Trophoblast cell (in vitro differentiated cells and primary cell): Measurements from ENCODE around the gene NFILZ.
A peak's percentile ranks its signal among the peaks of the same experiment; 100 is the strongest.

ENCODE experiments used
- DNase-seq, 2 donors: peaks; one replicate each; pipeline ENCODE4 v3.0.0-alpha.2; 2016
- H2AFZ ChIP-seq: 2 replicates; pipeline ENCODE4 v1.6.1; 2013; ENCODE audit warnings: low read length, moderate library complexity, mild to moderate bottlenecking; ENCODE audit not compliant: insufficient read depth, poor library complexity
- H2AK5ac ChIP-seq: 2 replicates; pipeline ENCODE4 v1.6.1; 2013; ENCODE audit warnings: mild to moderate bottlenecking, low read length
- H2BK120ac ChIP-seq: 2 replicates; pipeline ENCODE4 v1.6.1; 2013; ENCODE audit warnings: low read length, mild to moderate bottlenecking, moderate library complexity; ENCODE audit not compliant: insufficient read depth, poor library complexity
- H2BK12ac ChIP-seq: 2 replicates; pipeline ENCODE4 v1.6.1; 2013; ENCODE audit warnings: mild to moderate bottlenecking, low read length, moderate library complexity
- H2BK5ac ChIP-seq: 2 replicates; pipeline ENCODE4 v1.6.1; 2013; ENCODE audit warnings: low read length, low read depth, moderate library complexity, mild to moderate bottlenecking; ENCODE audit not compliant: poor library complexity
- H3K14ac ChIP-seq: 2 replicates; pipeline ENCODE4 v1.6.1; 2013; ENCODE audit warnings: mild to moderate bottlenecking, low read length
- H3K18ac ChIP-seq: 2 replicates; pipeline ENCODE4 v1.6.1; 2013; ENCODE audit warnings: mild to moderate bottlenecking, low read length
- H3K23ac ChIP-seq: 2 replicates; pipeline ENCODE4 v1.6.1; 2013; ENCODE audit warnings: low read length
- H3K27ac ChIP-seq: 2 replicates; pipeline ENCODE4 v1.5.1; 2013; ENCODE audit warnings: low read depth, mild to moderate bottlenecking, inconsistent platforms, low read length, moderate library complexity
- H3K27me3 ChIP-seq: 2 replicates; pipeline ENCODE4 v1.6.1; 2013; ENCODE audit warnings: inconsistent platforms, mild to moderate bottlenecking, low read length, moderate library complexity; ENCODE audit not compliant: insufficient read depth
- H3K36me3 ChIP-seq, 2 experiments: 1 replicate in 1 of 2; 2 replicates in 1 of 2; pipeline ENCODE4 v1.6.1; 2013; ENCODE audit warnings: low read length in 2 of 2, mild to moderate bottlenecking in 2 of 2, moderate library complexity in 1 of 2; ENCODE audit not compliant: insufficient read depth in 2 of 2, control insufficient read depth in 1 of 2
- H3K4ac ChIP-seq: 2 replicates; pipeline ENCODE4 v1.6.1; 2013; ENCODE audit warnings: low read depth, mild to moderate bottlenecking, low read length, moderate library complexity
- H3K4me1 ChIP-seq, 2 experiments: 1 replicate in 1 of 2; 2 replicates in 1 of 2; pipeline ENCODE4 v1.6.1; 2013; ENCODE audit warnings: low read length in 2 of 2, mild to moderate bottlenecking in 2 of 2, moderate library complexity in 1 of 2; ENCODE audit not compliant: insufficient read depth in 2 of 2, control insufficient read depth in 1 of 2
- H3K4me2 ChIP-seq: 2 replicates; pipeline ENCODE4 v1.6.1; 2013; ENCODE audit warnings: inconsistent platforms, mild to moderate bottlenecking, low read length, moderate library complexity
- H3K4me3 ChIP-seq: 2 replicates; pipeline ENCODE4 v1.5.1; 2013; ENCODE audit warnings: mild to moderate bottlenecking, low read depth, low read length, inconsistent platforms
- H3K79me1 ChIP-seq: one replicate; pipeline ENCODE4 v1.6.1; 2013; ENCODE audit warnings: low read length
- H3K79me2 ChIP-seq: 2 replicates; pipeline ENCODE4 v1.6.1; 2013; ENCODE audit warnings: low read length, mild to moderate bottlenecking; ENCODE audit not compliant: control insufficient read depth, insufficient read depth, poor library complexity
- H3K9ac ChIP-seq: 2 replicates; pipeline ENCODE4 v1.6.1; 2013; ENCODE audit warnings: mild to moderate bottlenecking, low read length
- H3K9me3 ChIP-seq: 2 replicates; pipeline ENCODE4 v1.6.1; 2013; ENCODE audit warnings: low read depth, mild to moderate bottlenecking, control low read depth, inconsistent platforms, low read length; ENCODE audit not compliant: insufficient read depth
- H4K12ac ChIP-seq: 2 replicates; pipeline ENCODE4 v1.6.1; 2013; ENCODE audit warnings: low read depth, mild to moderate bottlenecking, low read length, moderate library complexity
- H4K8ac ChIP-seq: 2 replicates; pipeline ENCODE4 v1.6.1; 2013; ENCODE audit warnings: low read depth, mild to moderate bottlenecking, low read length, moderate library complexity
- H4K91ac ChIP-seq: one replicate; pipeline ENCODE4 v1.6.1; 2013; ENCODE audit warnings: low read depth, mild to moderate bottlenecking, low read length, moderate library complexity
- WGBS: extraction: QIAGEN DNeasy Blood & Tissue Kit; methylation state at CpG from one replicate; pipeline ENCODE4 v1.1.7; 2013; ENCODE audit warnings: missing lambda C conversion rate; ENCODE audit not compliant: insufficient read length, insufficient coverage; ENCODE audit errors: extremely low coverage; 5-methylcytosine and 5-hydroxymethylcytosine counted together

NFILZ gene

DNA sequence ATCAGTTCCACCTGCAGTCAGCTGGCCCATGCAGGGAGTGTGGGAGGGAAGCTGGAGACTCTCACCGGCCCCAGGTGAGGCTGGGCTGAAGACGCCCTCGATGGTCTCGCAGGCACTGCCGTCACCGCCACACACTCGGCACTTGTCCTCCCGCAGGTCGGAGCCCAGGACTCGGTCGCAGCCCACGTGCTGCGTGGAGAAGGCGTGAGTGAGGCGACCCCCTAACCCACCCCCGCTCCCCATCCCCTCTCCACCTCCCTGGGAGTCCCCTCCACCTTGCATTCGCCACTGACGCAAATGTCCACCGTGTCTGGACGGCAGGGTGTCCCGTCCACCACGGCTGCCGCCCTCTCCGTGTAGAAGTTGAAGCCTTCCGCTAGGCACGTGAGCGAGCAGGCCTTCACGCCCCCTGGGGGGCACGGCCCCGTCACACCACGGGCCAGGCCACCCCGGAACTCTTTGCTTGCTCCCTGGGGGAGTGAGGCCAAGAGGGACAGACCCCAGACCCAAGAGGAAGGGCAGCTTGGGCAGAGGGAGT lies 41.2 kb upstream of the NFILZ start:
- no peak overlapping the region for H3K27ac ChIP-seq
- no peak overlapping the region for H4K91ac ChIP-seq
- no peak overlapping the region for H3K4ac ChIP-seq
- no peak overlapping the region for H2BK12ac ChIP-seq
- no CpG with 5 or more reads among the region's 32 CpGs for WGBS
- no peak overlapping the region for H4K8ac ChIP-seq
- no peaks in the 10 kb centered on the region for H3K79me2 ChIP-seq
- H2BK120ac ChIP-seq, result no peak overlapping the region
- H3K9ac ChIP-seq, result no peak overlapping the region
- H3K4me2 ChIP-seq, result no peak overlapping the region
- no peaks in the 10 kb centered on the region for H3K36me3 ChIP-seq
- H2AFZ ChIP-seq, result no peak overlapping the region
- no peak for DNase-seq
- H3K9me3 ChIP-seq, result peaks cover 1% of the 10 kb centered on the region
- H4K12ac ChIP-seq, result no peak overlapping the region
- no peak overlapping the region for H2BK5ac ChIP-seq
- H3K18ac ChIP-seq, result no peak overlapping the region
- H3K79me1 ChIP-seq, result no peaks in the 10 kb centered on the region
- peaks cover 7% of the 10 kb centered on the region for H3K27me3 ChIP-seq
- H3K4me3 ChIP-seq, result no peak overlapping the region
- peaks cover 3 to 6% of the 10 kb centered on the region in 2 experiments for H3K4me1 ChIP-seq
- no peak overlapping the region for H3K14ac ChIP-seq
- H3K23ac ChIP-seq, result no peak overlapping the region
- H2AK5ac ChIP-seq, result no peak overlapping the region

DNA sequence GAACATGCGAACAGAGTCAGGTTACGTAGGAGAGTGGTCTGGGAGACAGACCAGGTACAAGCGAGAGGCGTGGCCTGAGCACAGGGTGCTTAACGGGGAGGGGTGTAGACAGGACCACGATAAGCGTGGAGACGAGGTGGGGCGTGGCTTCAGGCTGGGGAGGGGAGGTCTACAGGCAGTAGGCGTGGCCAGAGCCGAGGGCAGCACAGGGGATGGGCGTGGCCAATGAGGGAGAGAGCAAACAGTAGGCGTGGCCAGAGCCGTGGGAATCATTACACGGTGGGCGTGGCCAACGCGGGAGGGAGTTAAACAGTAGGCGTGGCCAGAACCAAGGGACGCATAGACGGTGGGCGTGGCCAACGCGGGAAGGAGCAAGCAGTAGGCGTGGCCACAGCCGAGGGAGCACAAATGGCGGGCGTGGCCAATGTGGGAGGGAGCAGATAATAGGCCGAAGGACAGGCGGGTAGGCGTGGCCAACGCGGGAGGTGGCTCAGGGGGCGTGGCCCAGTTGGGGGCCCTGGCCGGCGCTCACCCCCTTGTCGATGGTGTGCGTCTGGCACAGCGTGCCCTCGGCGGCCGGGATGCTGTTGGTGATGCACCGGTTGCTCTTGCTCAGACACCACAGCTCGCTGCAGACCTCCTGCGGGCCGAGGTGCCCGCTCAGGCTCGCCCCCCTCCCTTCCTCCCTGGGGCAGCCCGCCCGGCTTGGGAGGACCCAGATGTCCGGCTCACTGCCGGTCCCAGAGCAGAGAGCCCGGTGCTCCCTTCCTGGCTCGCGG lies 38.0 kb upstream of the NFILZ start:
- Histone ChIP-seq H3K27me3 (peaks cover 7% of the 10 kb centered on the region), H2BK5ac (no peak overlapping the region), H3K27ac (no peak overlapping the region), H4K8ac (no peak overlapping the region), H2BK12ac (no peak overlapping the region), H2AK5ac (no peak overlapping the region), H3K18ac (no peak overlapping the region), H3K4me1 (peaks cover 3 to 6% of the 10 kb centered on the region in 2 experiments), H3K14ac (no peak overlapping the region), H3K4ac (no peak overlapping the region), H2BK120ac (no peak overlapping the region), H3K79me2 (no peaks in the 10 kb centered on the region), H3K4me2 (peak overlapping the region; percentile 18), H3K4me3 (no peak overlapping the region), H2AFZ (no peak overlapping the region), H3K9me3 (peaks cover 4% of the 10 kb centered on the region), H3K79me1 (no peaks in the 10 kb centered on the region), H3K23ac (no peak overlapping the region), H4K91ac (no peak overlapping the region), H4K12ac (no peak overlapping the region), H3K36me3 (peaks cover 7 to 8% of the 10 kb centered on the region in 2 experiments), H3K9ac (no peak overlapping the region)
- no CpG with 5 or more reads among the region's 55 CpGs for WGBS
- peak in 1 of 2 donors; percentile 36 for DNase-seq

DNA sequence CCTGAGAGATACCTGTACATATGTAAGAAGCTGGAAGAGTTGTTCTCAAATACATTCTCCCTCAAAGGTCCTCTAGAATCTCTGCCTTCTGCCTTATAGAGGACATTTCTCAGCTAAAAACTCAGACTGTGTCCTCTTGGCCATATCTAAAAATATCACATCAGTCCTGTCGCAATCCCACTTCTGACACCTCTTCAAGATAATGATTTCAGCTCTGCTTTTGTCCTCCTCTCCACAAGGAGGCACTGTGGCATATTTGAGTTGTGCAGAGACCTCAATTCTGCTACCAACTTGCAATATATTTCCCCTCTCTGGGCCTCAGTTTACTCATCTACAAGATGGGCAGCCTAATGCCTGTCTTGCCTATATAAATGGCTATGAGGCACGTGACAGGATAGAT lies 36.5 kb upstream of the NFILZ start:
- no peaks in the 10 kb centered on the region for H3K79me2 ChIP-seq
- no peak overlapping the region for H2BK12ac ChIP-seq
- peaks cover 3 to 6% of the 10 kb centered on the region in 2 experiments for H3K4me1 ChIP-seq
- H3K27ac ChIP-seq, result no peak overlapping the region
- peaks cover 4% of the 10 kb centered on the region for H3K9me3 ChIP-seq
- peaks cover 7 to 8% of the 10 kb centered on the region in 2 experiments for H3K36me3 ChIP-seq
- H2BK5ac ChIP-seq, result no peak overlapping the region
- H3K4me3 ChIP-seq, result no peak overlapping the region
- H3K27me3 ChIP-seq, result peaks cover 7% of the 10 kb centered on the region
- WGBS, result no CpG with 5 or more reads among the region's 2 CpGs
- no peak overlapping the region for H4K91ac ChIP-seq
- no peak overlapping the region for H4K8ac ChIP-seq
- no peak overlapping the region for H3K9ac ChIP-seq
- H2AFZ ChIP-seq, result no peak overlapping the region
- no peaks in the 10 kb centered on the region for H3K79me1 ChIP-seq
- no peak overlapping the region for H3K23ac ChIP-seq
- H3K18ac ChIP-seq, result no peak overlapping the region
- H2AK5ac ChIP-seq, result no peak overlapping the region
- no peak for DNase-seq
- H2BK120ac ChIP-seq, result no peak overlapping the region
- no peak overlapping the region for H3K14ac ChIP-seq
- H4K12ac ChIP-seq, result no peak overlapping the region
- no peak overlapping the region for H3K4me2 ChIP-seq
- H3K4ac ChIP-seq, result no peak overlapping the region

DNA sequence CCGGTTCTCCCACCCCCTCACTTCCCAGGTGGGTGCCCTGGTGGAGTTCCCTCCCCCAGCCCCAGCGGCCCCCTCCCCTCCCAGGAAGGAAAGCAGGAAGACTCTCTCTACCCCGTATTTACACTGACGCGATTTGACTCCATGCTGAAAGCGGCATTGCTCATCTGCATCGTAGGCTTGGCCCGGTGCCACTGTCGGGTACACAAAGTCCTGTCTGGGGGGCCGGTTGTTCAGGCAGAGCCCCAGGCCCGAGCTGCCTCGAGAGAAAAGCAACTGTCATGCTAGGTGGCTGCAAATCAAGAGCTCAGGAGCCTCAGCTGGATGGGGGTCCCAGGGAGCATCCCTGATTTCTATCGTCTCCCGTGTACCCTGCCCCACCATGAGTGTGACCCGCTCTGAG lies 34.8 kb upstream of the NFILZ start:
- Histone ChIP-seq H3K9ac (no peak overlapping the region), H3K4me3 (no peak overlapping the region), H3K4me2 (no peak overlapping the region), H2BK120ac (no peak overlapping the region), H3K79me2 (no peaks in the 10 kb centered on the region), H2AK5ac (no peak overlapping the region), H3K18ac (no peak overlapping the region), H3K36me3 (peaks cover 7 to 8% of the 10 kb centered on the region in 2 experiments), H3K27ac (no peak overlapping the region), H4K8ac (no peak overlapping the region), H2BK5ac (no peak overlapping the region), H3K23ac (no peak overlapping the region), H4K91ac (no peak overlapping the region), H3K14ac (no peak overlapping the region), H3K4me1 (peaks cover 3 to 6% of the 10 kb centered on the region in 2 experiments), H3K9me3 (peaks cover 4% of the 10 kb centered on the region), H3K79me1 (no peaks in the 10 kb centered on the region), H4K12ac (no peak overlapping the region), H2AFZ (no peak overlapping the region), H2BK12ac (no peak overlapping the region), H3K4ac (no peak overlapping the region), H3K27me3 (peaks cover 7% of the 10 kb centered on the region)
- DNase-seq, result no peak
- WGBS, result no CpG with 5 or more reads among the region's 15 CpGs
